Bronchial epithelial cell (primary cell): ENCODE results near the gene ITPR3. TPM values are rescaled to one million over a fixed set of nuclear protein-coding genes. Genes with fewer than 3 reads are reported as not detected.

Source experiments
- DNase-seq: peaks from one replicate; pipeline ENCODE4 v3.0.0-alpha.2; 2010; ENCODE audit warnings: low read depth
- FAIRE-seq: peaks from 2 replicates; lab custom pipeline; 2011; peaks lifted over from hg19 to GRCh38; lab: Jason Lieb, UNC
- H3K27me3 ChIP-seq: 2 replicates; pipeline ENCODE4 v1.5.1; 2011; ENCODE audit warnings: low read length; ENCODE audit not compliant: control insufficient read depth, insufficient read depth
- H3K36me3 ChIP-seq: 2 replicates; pipeline ENCODE4 v1.5.1; 2011; ENCODE audit warnings: low read length; ENCODE audit not compliant: control insufficient read depth, insufficient read depth
- H3K4me3 ChIP-seq: 2 replicates; pipeline ENCODE4 v1.5.1; 2011; ENCODE audit warnings: mild to moderate bottlenecking, low read depth, low read length, control low read depth
- total RNA-seq: library from RNA; depleted of rRNA; stranded (reverse); fragments of >200 nt; gene quantifications from 2 replicates; pipeline ENCODE4 v1.2.1, GENCODE V29; 2014
- TF ChIP-seq, protein P1 (sequence below): IDR thresholded peaks from 2 replicates; pipeline ENCODE4 v1.5.1; 2011; ENCODE audit warnings: mild to moderate bottlenecking, moderate library complexity, low read length, control low read depth, inconsistent platforms; ENCODE audit not compliant: insufficient read depth, severe bottlenecking

The ITPR3 gene
- total RNA-seq, 1 donor from 2014 or later: 95.6 TPM

DNA sequence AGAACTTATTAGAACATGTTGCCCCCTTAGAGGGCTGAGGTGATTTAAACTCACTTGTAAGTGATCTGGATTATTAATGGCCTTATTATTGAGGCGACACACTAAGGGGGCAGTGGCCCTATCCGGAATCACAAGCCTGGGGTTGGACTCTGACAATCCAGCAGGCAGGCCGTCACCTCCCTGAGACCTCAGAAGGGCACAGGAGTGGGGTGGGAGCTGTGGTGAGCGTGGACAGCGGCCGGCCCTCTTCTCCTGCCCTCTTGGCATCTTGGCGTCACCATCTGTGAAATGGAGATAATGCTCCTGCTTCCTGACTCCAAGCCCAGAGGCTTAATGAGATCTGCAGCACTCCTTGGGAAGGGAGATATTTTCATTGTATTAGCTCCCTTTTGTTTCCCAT is 106.0 kb downstream of the ITPR3 start:
- FAIRE-seq (no peak), DNase-seq (no peak)
- Histone ChIP-seq H3K27me3 (peaks cover 6% of the 10 kb centered on the region), H3K4me3 (no peak overlapping the region), H3K36me3 (no peaks in the 10 kb centered on the region)
- TF ChIP-seq, protein P1, sequence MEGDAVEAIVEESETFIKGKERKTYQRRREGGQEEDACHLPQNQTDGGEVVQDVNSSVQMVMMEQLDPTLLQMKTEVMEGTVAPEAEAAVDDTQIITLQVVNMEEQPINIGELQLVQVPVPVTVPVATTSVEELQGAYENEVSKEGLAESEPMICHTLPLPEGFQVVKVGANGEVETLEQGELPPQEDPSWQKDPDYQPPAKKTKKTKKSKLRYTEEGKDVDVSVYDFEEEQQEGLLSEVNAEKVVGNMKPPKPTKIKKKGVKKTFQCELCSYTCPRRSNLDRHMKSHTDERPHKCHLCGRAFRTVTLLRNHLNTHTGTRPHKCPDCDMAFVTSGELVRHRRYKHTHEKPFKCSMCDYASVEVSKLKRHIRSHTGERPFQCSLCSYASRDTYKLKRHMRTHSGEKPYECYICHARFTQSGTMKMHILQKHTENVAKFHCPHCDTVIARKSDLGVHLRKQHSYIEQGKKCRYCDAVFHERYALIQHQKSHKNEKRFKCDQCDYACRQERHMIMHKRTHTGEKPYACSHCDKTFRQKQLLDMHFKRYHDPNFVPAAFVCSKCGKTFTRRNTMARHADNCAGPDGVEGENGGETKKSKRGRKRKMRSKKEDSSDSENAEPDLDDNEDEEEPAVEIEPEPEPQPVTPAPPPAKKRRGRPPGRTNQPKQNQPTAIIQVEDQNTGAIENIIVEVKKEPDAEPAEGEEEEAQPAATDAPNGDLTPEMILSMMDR: no peak

- TF ChIP-seq, protein P1: no peak
- peaks cover 5% of the 10 kb centered on the region for H3K27me3 ChIP-seq
- FAIRE-seq (no peak), DNase-seq (no peak)
- no peaks in the 10 kb centered on the region for H3K36me3 ChIP-seq
- H3K4me3 ChIP-seq: no peak overlapping the region
These were observed 106.8 kb downstream of the ITPR3 start for GRCh38 chr6:33727932-33728331.

- peaks cover 5% of the 10 kb centered on the region for H3K27me3 ChIP-seq
- TF ChIP-seq, protein P1: no peak
- H3K36me3 ChIP-seq: no peaks in the 10 kb centered on the region
- FAIRE-seq (no peak), DNase-seq (no peak)
- no peak overlapping the region for H3K4me3 ChIP-seq
These were observed 107.3 kb downstream of the ITPR3 start for GRCh38 chr6:33728438-33728837.

- TF ChIP-seq, protein P1: no peak
- peaks cover 2% of the 10 kb centered on the region for H3K27me3 ChIP-seq
- no peaks in the 10 kb centered on the region for H3K36me3 ChIP-seq
- H3K4me3 ChIP-seq: no peak overlapping the region
- DNase-seq (no peak), FAIRE-seq (no peak)
These were observed 107.9 kb downstream of the ITPR3 start for GRCh38 chr6:33729059-33729458.

GRCh38 chr6:33730611-33731010 is 109.5 kb downstream of the ITPR3 start:
- DNase-seq (no peak), FAIRE-seq (no peak)
- Histone ChIP-seq H3K36me3 (no peaks in the 10 kb centered on the region), H3K4me3 (no peak overlapping the region), H3K27me3 (peaks cover 2% of the 10 kb centered on the region)
- TF ChIP-seq, protein P1: no peak

DNA sequence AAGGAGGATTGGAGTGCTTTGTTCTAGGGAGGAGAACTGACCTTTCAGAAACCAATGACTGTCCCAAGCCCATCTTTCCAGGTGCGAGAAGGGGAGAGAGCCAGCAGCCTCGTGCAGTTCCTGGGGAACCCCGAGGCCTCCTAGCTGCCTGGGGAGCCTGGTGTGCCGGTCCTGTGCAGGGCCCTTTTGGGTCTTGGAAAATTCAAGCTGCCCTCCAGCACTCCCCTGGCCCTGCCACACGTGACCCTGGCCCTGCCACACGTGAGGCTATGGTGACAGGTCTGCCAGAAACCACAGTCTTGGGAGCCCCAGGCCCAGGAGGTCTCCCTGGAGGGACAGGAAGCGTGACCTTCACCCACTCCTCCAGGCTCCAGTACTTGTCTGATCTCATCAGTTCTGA is 109.9 kb downstream of the ITPR3 start:
- Histone ChIP-seq H3K4me3 (no peak overlapping the region), H3K36me3 (no peaks in the 10 kb centered on the region), H3K27me3 (peaks cover 2% of the 10 kb centered on the region)
- TF ChIP-seq, protein P1: no peak
- FAIRE-seq (no peak), DNase-seq (no peak)
